HG03139 (cell line): ENCODE measurements around the gene BMS1.
"Not testable (repeated sequence)": the region's sequence is repeated elsewhere in the genome, so short reads cannot be mapped to it uniquely, and the experiment has no call there.

Experiments
- ATAC-seq: cut with Tn5 transposase; IDR thresholded peaks from one replicate; pipeline ENCODE4 v1.9.1; 2021; ENCODE audit not compliant: unreplicated experiment

The BMS1 gene

GRCh38 chr10:42782446-42783180 lies at the start of gene BMS1:
TSS of gene BMS1 (plus strand) at chr10:42782795. CDS start at chr10:42784395, 1,600 bp downstream.
- ATAC-seq, result peak; percentile 97

GRCh38 chr10:42734536-42734935 lies 48.1 kb upstream of the BMS1 start:
- no peak for ATAC-seq

- ATAC-seq, result no peak
Observed at GRCh38 chr10:42738679-42739078, 43.9 kb upstream of the BMS1 start.

GRCh38 chr10:42741536-42741935 lies 41.1 kb upstream of the BMS1 start:
- not testable (repeated sequence) for ATAC-seq

- ATAC-seq, result no peak
Observed at GRCh38 chr10:42743697-42744096, 38.9 kb upstream of the BMS1 start.

- ATAC-seq, result no peak
Observed at GRCh38 chr10:42744134-42744701, 38.4 kb upstream of the BMS1 start.

GRCh38 chr10:42753126-42753506 lies 29.5 kb upstream of the BMS1 start:
- ATAC-seq, result peak; percentile 47

GRCh38 chr10:42753507-42754154 lies 29.0 kb upstream of the BMS1 start:
- no peak for ATAC-seq

- ATAC-seq, result no peak
Observed at GRCh38 chr10:42754155-42755027, 28.2 kb upstream of the BMS1 start.

- ATAC-seq, result no peak
Observed at GRCh38 chr10:42755028-42755451, 27.6 kb upstream of the BMS1 start.

- no peak for ATAC-seq
Observed at GRCh38 chr10:42755556-42756093, 27.0 kb upstream of the BMS1 start.

GRCh38 chr10:42767906-42768305 lies 14.7 kb upstream of the BMS1 start:
- ATAC-seq, result no peak

- ATAC-seq, result no peak
Observed at GRCh38 chr10:42768581-42769152, 13.9 kb upstream of the BMS1 start.

- ATAC-seq, result no peak
Observed at GRCh38 chr10:42769173-42769572, 13.4 kb upstream of the BMS1 start.

- no peak for ATAC-seq
Observed at GRCh38 chr10:42769673-42770072, 12.9 kb upstream of the BMS1 start.

- no peak for ATAC-seq
Observed at GRCh38 chr10:42776681-42777080, 5.9 kb upstream of the BMS1 start.

- no peak for ATAC-seq
Observed at GRCh38 chr10:42780456-42780855, 2.1 kb upstream of the BMS1 start.

GRCh38 chr10:42781893-42782445 lies 626 bp upstream of the BMS1 start:
- ATAC-seq, result no peak

- ATAC-seq, result no peak
Observed at GRCh38 chr10:42783181-42783549, 570 bp downstream of the BMS1 start.

GRCh38 chr10:42785759-42786158 lies 3.2 kb downstream of the BMS1 start:
- no peak for ATAC-seq
